H1 (cell line): ENCODE measurements around the gene MBD3L1. TPM values are rescaled to one million over a fixed set of nuclear protein-coding genes. Genes with fewer than 3 reads are reported as not detected.

Experiments
- BCL11A ChIP-seq, 2 experiments: IDR thresholded peaks; one replicate each; pipeline ENCODE4 v1.6.1; 2011; ENCODE audit warnings: low read depth in 2 of 2, low read length in 2 of 2, mild to moderate bottlenecking in 2 of 2
- BRCA1 ChIP-seq: IDR thresholded peaks from 2 replicates; pipeline ENCODE4 v1.6.1; 2012; ENCODE audit warnings: low read depth, low read length, improper control_type of control experiment
- CEBPB ChIP-seq: IDR thresholded peaks from 2 replicates; pipeline ENCODE4 v1.6.1; 2012; ENCODE audit warnings: low read depth, low read length
- CHD7 ChIP-seq: fragments of 300-600 bp; sonication (generic); IDR thresholded peaks from 2 replicates; pipeline ENCODE4 v1.7.1; 2012; ENCODE audit warnings: low read length, moderate library complexity, mild to moderate bottlenecking, inconsistent platforms; ENCODE audit not compliant: insufficient replicate concordance
- EGR1 ChIP-seq: IDR thresholded peaks from 2 replicates; pipeline ENCODE4 v1.6.1; 2011; ENCODE audit warnings: low read depth, low read length, borderline replicate concordance
- NRF1 ChIP-seq: IDR thresholded peaks from 2 replicates; pipeline ENCODE4 v1.6.1; 2011; ENCODE audit warnings: mild to moderate bottlenecking, low read depth, low read length, improper control_type of control experiment
- PHF8 ChIP-seq: fragments of 200-600 bp; sonication (generic); conservative IDR thresholded peaks from 2 replicates; pipeline ENCODE4 v1.7.1; 2012; ENCODE audit warnings: low read depth, mild to moderate bottlenecking, inconsistent platforms, low read length, moderate library complexity
- RFX5 ChIP-seq: IDR thresholded peaks from 2 replicates; pipeline ENCODE4 v1.6.1; 2011; ENCODE audit warnings: low read depth, low read length, improper control_type of control experiment, borderline replicate concordance
- RNF2 ChIP-seq: fragments of 200-900, 300-1000 bp; sonication (generic); IDR thresholded peaks from 2 replicates; pipeline ENCODE4 v1.7.1; 2016; ENCODE audit warnings: borderline replicate concordance, low read depth, mild to moderate bottlenecking, antibody characterized with exemption, low read length; ENCODE audit not compliant: poor library complexity, severe bottlenecking; ENCODE audit errors: missing control alignments
- TBP ChIP-seq: IDR thresholded peaks from 2 replicates; pipeline ENCODE4 v1.6.1; 2011; ENCODE audit warnings: low read depth, low read length, improper control_type of control experiment
- USF2 ChIP-seq: IDR thresholded peaks from 2 replicates; pipeline ENCODE4 v1.6.1; 2011; ENCODE audit warnings: low read length, improper control_type of control experiment
- polyA plus RNA-seq, 7 experiments: library from polyadenylated mRNA; depleted of rRNA in 3 of 7; stranded (reverse) in 5 of 7; unstranded in 2 of 7; fragments of >200 nt in 5 of 7; fragments of 200-250 nt in 2 of 7; gene quantifications; 1 replicate in 5 of 7; 2 replicates in 1 of 7; 4 replicates in 1 of 7; pipeline versions ENCODE4 v1.2.1 to v1.2.3, GENCODE V29; 2011 to 2013; ENCODE audit warnings: missing spikeins in 2 of 7, mixed read lengths in 2 of 7
- total RNA-seq: library from RNA; stranded (reverse); fragmentation: NEBNext Ultra II Directional; extraction: Animal tissue kit (Norgen Biotek cat#: 25700); gene quantifications from 2 replicates; pipeline ENCODE4 v1.2.1, GENCODE V29; 2021

The MBD3L1 gene
- total and polyA plus RNA-seq, 2 of the 8 experiments (the other 6 are each of a cell fraction or from before 2014, with no cell fraction given), result not detected

- TF ChIP-seq CHD7 (no peak), EGR1 (no peak), RNF2 (no peak), CEBPB (no peak), USF2 (no peak), RFX5 (no peak), NRF1 (no peak), BCL11A (IDR thresholded peaks at IDR 0.05; ENCODE audit: low read depth in 2 of 2, low read length in 2 of 2) (no peak), BRCA1 (no peak), TBP (no peak), PHF8 (no peak)
Observed at GRCh38 chr19:8835446-8835845, 3.3 kb downstream of the MBD3L1 start (continued).
